Effector CD4-positive, alpha-beta T cell (primary cell): ENCODE data around the gene RGMA.
"Not testable (repeated sequence)": the region's sequence is repeated elsewhere in the genome, so short reads cannot be mapped to it uniquely, and the experiment has no call there.

Experiments
- DNase-seq: peaks from one replicate; pipeline ENCODE4 v3.0.0-alpha.2; 2020

RGMA gene

GRCh38 chr15:93066224-93066681 is 22.8 kb downstream of the RGMA start:
- DNase-seq: no peak

GRCh38 chr15:93065641-93066045 is 23.4 kb downstream of the RGMA start:
- no peak for DNase-seq

- DNase-seq: no peak
Measured at GRCh38 chr15:93063796-93064690, 25.0 kb downstream of the RGMA start.

DNA sequence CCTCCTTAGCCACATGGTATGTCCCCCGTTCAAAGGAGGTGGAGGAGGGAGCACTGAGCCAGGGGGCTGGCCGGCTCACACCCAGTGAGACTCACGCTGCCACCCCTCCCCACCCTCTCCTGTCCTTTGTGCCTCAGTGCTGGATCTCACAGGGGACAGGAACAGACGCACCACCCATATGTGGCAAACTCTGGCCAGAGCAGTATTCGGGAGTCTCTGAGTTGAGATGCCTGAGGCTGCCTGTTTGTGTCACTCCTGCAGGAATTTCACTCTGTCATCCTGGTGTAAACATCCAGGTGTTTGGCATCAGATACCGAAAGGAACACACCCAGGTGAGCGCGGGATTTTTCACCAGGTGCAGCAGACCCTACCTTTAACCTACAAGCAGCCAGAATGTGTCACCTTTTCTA is 25.7 kb downstream of the RGMA start:
- DNase-seq: no peak

DNA sequence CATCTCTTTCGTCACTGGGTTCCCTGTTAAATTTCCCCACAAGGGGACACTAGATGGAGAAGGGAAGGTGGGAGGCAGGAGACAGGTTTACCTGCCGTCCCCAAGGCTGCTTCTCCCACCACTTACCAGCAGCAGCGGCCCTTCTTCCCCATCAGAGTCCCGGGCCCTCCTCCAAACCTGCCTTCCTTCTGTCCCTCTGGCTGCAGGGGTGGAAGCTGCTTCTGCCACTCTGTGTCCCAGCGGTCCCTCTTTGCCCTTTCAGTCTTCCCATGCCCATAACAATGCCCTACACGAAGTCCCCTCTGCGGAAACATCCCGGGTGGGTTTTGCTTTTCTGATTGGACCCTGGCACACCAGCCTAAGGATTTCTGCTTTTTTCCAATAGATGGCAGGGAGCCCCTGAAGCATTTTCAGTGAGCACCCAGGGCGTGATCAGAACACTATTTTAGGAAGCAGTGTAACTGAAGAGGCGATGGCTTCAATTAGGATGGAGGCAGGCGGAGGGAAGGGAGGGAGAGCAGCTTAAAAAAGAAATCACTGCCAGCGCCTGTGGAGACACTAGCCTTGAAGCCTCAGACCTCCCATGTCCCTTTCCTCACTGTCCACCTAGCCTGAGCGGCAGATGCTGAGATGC is 26.3 kb downstream of the RGMA start:
- not testable (repeated sequence) for DNase-seq

DNA sequence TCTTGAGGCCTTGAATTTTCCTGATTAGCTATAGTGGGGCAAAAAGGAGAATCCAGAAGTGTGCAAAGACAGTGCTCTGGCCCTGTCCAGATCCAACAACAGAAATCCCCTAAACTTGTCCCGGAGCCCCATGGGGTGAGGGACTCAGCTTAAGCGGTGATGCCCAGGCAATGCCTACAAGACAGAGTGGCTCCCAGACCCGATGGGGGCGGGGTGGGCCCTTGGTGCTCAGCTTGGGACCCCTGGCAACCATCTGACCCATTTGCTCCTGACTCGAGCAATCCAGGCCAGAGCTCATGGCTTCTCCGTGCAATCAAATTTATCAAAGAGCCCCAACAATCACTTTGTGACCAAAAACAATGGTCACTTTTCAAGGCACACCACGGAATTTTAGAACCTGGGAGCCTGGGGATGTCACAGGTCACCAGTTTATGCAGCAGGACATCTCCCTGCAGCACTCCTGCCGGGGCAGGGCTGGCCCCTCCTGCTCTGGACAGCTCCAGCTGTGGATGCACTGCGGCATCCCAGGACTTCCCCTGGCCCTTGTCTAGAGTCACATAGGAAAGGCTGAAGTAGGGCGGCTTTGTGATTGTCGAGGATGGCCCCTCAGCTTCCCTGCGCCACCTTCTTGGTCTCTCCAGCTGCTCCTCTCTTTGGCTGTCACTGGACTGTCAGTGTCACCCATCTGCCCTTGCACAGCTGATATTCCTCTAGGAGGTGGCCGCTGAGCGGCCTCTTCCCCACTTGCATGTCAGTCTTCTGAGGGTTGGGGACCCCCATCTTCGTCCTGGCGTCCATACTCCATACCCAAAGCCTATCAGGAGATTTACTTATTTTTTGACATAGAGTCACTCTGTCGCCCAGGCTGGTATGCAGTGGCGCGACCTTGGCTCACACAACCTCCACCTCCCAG is 28.4 kb downstream of the RGMA start:
- DNase-seq: no peak

GRCh38 chr15:93059442-93059841 is 29.6 kb downstream of the RGMA start:
- DNase-seq: no peak

- DNase-seq: no peak
Measured at GRCh38 chr15:93058904-93059427, 30.0 kb downstream of the RGMA start.

DNA sequence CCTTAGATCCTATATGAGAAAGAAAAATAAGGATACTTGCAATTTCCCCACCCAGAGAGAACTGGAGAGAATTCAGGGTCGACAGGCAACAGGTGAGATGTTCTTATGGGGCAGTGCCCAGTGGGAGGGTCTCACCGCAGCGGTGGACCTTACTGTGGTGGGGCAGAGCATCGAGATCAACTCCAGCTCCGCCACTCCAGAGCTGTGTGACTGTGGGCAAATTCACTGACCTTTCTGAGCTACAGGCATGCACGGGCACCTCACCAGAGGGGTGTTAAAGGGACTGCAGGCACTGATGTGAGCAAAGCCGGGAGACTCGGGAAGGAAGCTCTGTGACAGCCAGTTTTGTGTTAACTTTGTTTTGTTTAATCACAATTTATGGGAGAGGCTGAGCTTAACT is 30.9 kb downstream of the RGMA start:
- no peak for DNase-seq

GRCh38 chr15:93057618-93058017 is 31.4 kb downstream of the RGMA start:
- no peak for DNase-seq

DNA sequence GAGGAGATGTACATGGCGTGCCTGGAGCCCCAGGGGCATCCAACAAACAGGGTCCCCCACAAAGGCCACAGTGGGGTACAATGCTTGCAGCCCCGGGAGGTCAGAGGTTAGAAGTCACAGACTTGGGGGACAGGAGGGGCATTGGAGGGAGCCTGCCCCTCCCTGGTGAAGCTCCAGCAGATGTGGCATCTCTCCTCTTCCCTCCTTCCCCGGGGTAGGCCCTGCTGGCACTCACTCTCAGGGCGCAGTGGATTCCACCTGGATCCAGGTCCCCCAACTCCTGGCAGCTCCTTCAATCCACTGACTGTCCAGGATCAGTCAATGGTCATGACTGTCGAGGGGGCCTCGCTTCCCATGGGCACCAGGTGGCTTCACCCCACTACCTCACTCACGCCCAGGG is 32.2 kb downstream of the RGMA start:
- no peak for DNase-seq

- no peak for DNase-seq
Measured at GRCh38 chr15:93055211-93055610, 33.8 kb downstream of the RGMA start.

GRCh38 chr15:93052090-93052879 is 36.7 kb downstream of the RGMA start:
- DNase-seq: no peak

- DNase-seq: no peak
Measured at GRCh38 chr15:93051236-93052089, 37.5 kb downstream of the RGMA start.

- no peak for DNase-seq
Measured at GRCh38 chr15:93050648-93051047, 38.4 kb downstream of the RGMA start.

DNA sequence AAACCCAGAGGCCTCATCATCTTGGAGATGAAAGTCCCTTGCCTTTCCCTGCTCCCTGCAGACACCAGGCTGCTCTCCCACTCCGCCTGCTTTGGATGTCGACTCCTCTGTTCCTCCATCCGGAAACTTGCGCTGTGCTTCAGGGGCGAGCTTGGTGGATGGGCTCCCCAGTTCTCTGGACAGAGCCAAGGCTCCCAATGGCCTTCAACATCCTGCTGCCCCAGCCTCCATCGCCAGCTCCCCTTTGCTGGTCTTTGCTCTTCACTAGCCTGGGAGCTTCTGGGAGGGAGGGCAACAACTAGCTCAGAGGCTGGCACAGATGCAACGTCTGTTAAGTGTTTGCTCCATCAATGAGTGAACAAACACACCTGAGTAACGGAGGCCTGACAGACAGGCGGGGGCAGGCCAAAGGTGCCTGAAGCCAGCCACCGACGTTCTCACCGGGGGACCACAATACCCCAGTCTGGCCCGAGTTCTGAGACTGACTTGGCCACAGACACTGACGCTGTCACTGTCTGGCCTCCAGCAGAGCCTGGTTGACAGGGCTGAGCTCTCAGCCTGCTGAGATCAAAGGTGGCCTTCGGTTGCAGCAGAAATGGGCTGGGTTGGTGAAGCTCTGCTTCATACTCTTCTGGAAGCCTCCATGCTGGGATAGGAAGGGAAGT is 39.0 kb downstream of the RGMA start:
- DNase-seq: no peak

GRCh38 chr15:93049233-93049632 is 39.8 kb downstream of the RGMA start:
- DNase-seq: no peak

DNA sequence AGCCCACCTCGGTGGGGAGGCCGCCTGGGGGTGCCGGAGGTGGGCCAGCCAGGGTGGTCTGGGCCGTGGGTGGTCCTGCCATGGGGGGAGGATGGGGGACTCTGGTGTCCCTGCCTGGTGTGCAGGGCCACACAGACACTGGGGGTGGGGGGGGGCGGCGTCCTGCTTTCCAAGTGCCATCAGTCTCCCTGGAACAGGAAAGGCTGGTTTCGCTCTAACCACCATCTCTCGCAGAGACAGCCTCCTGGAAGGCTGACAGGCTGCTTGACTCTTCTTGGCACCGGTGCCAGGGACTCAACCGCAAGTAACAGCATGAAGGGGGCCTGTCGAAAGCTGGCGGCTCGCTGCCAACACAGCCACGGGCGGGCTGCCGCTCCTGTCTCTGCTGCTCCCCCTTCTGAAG is 40.3 kb downstream of the RGMA start:
- no peak for DNase-seq

DNA sequence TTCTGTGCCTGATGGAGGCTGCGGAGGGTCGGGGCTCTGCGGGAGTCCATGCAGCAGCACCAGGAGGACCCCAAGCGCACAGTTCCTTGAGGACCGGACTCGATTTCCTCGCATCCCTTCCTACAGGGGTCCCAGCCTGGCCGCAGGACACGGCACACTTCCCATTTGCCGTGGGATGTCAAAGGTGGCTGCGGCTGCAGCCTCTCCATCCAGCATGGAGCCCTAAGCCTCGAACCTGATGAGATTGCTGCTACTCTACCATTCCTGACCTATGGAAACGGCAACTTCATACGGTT is 40.6 kb downstream of the RGMA start:
- DNase-seq: no peak

DNA sequence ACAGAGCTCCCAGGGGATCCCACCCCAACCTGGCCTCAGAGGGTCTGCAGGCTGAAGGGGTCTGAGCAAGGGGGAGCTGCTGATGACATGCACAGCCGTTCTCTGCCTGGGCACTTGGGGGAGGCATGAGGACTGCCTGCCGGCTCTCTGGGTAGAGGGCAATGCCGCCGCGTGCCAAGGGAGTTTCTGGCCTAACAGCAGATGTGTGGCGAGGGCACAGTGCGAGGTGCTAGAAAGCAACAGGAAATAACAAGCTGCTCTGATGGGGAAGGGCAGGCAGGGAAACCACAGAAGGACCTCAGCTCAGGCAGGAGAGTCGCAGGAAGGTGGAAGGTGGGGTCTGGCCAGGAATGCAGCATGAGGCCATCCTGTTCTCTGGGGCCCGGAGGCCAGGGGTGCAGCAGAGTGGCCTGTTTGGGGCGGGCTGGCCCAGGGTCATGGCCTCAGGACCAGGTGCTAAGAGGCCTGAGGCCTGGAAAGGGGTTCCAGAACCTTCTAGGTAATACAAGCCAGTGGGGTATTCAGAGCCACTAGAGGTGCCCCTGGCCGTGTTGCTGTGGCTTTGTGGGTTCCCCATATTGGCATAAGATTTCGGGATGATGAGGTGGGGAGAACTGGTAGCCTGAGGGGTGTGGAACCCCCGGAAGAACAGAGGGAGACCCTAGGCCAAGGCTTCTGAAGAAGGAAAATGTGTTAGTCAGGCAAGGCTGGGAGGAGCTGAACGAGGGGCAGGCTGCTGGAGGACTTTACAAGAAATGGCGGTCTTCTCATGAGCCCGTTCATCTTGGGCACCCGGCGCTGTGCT is 41.2 kb downstream of the RGMA start:
- DNase-seq: peak; percentile 21
